ENCODE data around the gene LENEP. TPM values are rescaled to one million over a fixed set of nuclear protein-coding genes. Genes with fewer than 3 reads are reported as not detected.
"Not testable (repeated sequence)": the region's sequence is repeated elsewhere in the genome, so short reads cannot be mapped to it uniquely, and the experiment has no call there.

The LENEP gene
- total and polyA plus RNA-seq, 12 donors = 0.44 TPM; not detected in 11

DNA sequence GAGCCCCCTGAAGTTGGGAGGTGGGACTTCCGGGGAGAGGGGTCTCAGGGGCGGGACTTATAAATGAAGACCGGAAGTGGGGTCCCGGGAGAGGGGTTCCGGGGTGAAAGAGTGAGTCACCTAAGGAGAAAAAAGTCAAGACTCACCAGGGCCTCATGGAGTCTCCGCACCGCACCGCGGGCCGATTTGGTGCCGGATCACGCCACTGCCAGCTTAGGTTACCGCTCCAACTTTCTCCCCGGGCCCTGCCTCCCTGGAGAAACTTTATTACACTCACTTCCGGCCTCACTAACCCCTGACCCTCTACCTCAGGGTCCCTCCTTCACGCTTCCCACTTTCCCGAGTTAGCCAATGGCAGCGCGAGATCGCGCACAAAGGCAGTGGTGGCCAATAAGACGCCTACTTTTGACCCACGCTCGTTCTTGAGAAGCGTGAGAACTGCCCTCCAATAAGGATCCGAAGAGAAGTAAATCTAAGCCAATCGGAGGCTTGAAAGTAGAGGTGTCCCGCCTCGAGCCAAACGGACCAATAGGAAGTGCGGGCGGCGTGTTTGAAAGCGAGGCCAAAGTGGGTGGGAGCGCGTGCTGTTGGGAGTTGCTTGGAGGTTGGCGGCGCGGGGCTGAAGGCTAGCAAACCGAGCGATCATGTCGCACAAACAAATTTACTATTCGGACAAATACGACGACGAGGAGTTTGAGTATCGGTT, 19.1 kb upstream of the LENEP start, which contains the start of gene CKS1B:
CKS1B (plus strand) TSS at position 580 of the 706 bp plus-strand sequence; CDS start at position 645, 65 bp downstream.
- Histone ChIP-seq H3K27ac (peak within 1 kb of the TSS; percentile 93 to 100 (median 99)), H3K4me3 (peak within 1 kb of the TSS; percentile 1 to 75 (median 52)), H3K4me1 (replicated peaks in 1 of 2) (peaks cover 39 to 50% of the 10 kb centered on the region in 2 donors), H3K9me3 (replicated peaks in 1 of 3) (no peaks in the 10 kb centered on the region), H3K27me3 (no peaks in the 10 kb centered on the region), H3K36me3 (replicated peaks in 1 of 2) (no peaks in the 10 kb centered on the region)
- peak; percentile 78 to 80 for TF ChIP-seq POLR2A (IDR thresholded peaks at IDR 0.05)
- TF ChIP-seq, protein P1, sequence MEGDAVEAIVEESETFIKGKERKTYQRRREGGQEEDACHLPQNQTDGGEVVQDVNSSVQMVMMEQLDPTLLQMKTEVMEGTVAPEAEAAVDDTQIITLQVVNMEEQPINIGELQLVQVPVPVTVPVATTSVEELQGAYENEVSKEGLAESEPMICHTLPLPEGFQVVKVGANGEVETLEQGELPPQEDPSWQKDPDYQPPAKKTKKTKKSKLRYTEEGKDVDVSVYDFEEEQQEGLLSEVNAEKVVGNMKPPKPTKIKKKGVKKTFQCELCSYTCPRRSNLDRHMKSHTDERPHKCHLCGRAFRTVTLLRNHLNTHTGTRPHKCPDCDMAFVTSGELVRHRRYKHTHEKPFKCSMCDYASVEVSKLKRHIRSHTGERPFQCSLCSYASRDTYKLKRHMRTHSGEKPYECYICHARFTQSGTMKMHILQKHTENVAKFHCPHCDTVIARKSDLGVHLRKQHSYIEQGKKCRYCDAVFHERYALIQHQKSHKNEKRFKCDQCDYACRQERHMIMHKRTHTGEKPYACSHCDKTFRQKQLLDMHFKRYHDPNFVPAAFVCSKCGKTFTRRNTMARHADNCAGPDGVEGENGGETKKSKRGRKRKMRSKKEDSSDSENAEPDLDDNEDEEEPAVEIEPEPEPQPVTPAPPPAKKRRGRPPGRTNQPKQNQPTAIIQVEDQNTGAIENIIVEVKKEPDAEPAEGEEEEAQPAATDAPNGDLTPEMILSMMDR (IDR thresholded peaks at IDR 0.05) = no peak
- intact Hi-C loops (cut with DNase I) = no loop called here
- DNase-seq = peak; percentile 96 to 100 (median 99)
- 0 to 1% (median 0%) methylated on average over 46 to 47 of the region's 47 CpGs for WGBS, 4 donors

GRCh38 chr1:154974808-154975408, 18.5 kb upstream of the LENEP start:
- intact Hi-C loops (cut with DNase I) = no loop called here
- Histone ChIP-seq H3K27me3 (no peaks in the 10 kb centered on the region), H3K27ac (peak overlapping the region; percentile 85 to 100 (median 99)), H3K36me3 (replicated peaks in 1 of 2) (no peaks in the 10 kb centered on the region), H3K4me1 (replicated peaks in 1 of 2) (peaks cover 37 to 46% of the 10 kb centered on the region in 2 donors), H3K9me3 (replicated peaks in 1 of 3) (no peaks in the 10 kb centered on the region), H3K4me3 (peak overlapping the region in 3 of 4 donors; percentile 1 to 75 (median 66))
- WGBS, 4 donors = 0 to 2% (median 0%) methylated on average over 30 of the region's 30 CpGs
- peak; percentile 95 to 98 (median 96) for DNase-seq
- peak; percentile 46 to 94 for TF ChIP-seq POLR2A (IDR thresholded peaks at IDR 0.05)
- TF ChIP-seq, protein P1 (IDR thresholded peaks at IDR 0.05) = no peak

DNA sequence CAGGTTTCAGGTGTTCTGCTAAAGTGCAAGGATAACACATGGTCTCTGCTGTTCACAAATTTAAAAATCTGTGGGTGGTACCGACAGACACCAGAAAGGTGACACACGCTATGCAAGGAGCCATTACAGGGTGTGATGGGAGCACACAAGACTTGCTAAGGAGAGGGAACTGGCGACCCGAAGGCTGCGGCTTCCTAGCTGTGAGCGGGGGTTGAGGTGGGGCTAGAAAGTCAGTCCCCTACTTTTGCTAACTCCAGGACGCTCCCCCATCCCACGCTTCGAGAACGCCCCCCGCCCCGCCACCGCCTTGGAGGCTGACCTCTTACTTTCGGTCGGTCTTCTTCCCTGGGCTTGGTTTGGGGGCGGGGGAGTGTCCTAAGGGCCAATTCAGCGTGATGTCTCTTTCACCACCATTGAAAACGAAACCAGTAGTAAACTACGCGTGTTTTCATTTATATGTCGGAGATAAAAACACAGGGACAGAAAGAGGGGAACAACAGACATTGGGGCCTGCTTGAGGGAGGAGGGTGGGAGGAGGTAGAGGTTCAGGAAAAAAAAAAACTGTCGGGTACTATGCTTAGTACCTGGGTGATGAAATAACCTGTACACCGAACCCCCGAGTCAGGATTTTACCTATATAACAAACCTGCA, 17.9 kb upstream of the LENEP start:
- Histone ChIP-seq H3K4me3 (peak overlapping the region; percentile 1 to 75 (median 36)), H3K9me3 (replicated peaks in 1 of 3) (no peaks in the 10 kb centered on the region), H3K4me1 (replicated peaks in 1 of 2) (peaks cover 31 to 40% of the 10 kb centered on the region in 2 donors), H3K27me3 (no peaks in the 10 kb centered on the region), H3K36me3 (replicated peaks in 1 of 2) (no peaks in the 10 kb centered on the region), H3K27ac (peak overlapping the region; percentile 85 to 100 (median 99))
- intact Hi-C loops (cut with DNase I) = no loop called here
- 0 to 2% (median 1%) methylated on average over 14 to 24 of the region's 24 CpGs for WGBS, 4 donors
- DNase-seq = peak; percentile 67 to 86 (median 77)
- TF ChIP-seq, protein P1 (IDR thresholded peaks at IDR 0.05) = no peak
- TF ChIP-seq POLR2A (IDR thresholded peaks at IDR 0.05) = no peak

GRCh38 chr1:154977762-154978161, 15.6 kb upstream of the LENEP start:
- peaks cover 8 to 25% of the 10 kb centered on the region in 2 donors for H3K4me1 ChIP-seq (replicated peaks in 1 of 2)
- intact Hi-C loops (cut with DNase I); H3K36me3 ChIP-seq (replicated peaks in 1 of 2); H3K27me3 ChIP-seq; H3K27ac ChIP-seq; H3K4me3 ChIP-seq; DNase-seq; H3K9me3 ChIP-seq (replicated peaks in 1 of 3): not testable (repeated sequence)
- WGBS, 4 donors = 48 to 65% (median 53%) methylated on average over 3 of the region's 3 CpGs
